Measurements from ENCODE around the gene SNX22.

SNX22 gene

DNA sequence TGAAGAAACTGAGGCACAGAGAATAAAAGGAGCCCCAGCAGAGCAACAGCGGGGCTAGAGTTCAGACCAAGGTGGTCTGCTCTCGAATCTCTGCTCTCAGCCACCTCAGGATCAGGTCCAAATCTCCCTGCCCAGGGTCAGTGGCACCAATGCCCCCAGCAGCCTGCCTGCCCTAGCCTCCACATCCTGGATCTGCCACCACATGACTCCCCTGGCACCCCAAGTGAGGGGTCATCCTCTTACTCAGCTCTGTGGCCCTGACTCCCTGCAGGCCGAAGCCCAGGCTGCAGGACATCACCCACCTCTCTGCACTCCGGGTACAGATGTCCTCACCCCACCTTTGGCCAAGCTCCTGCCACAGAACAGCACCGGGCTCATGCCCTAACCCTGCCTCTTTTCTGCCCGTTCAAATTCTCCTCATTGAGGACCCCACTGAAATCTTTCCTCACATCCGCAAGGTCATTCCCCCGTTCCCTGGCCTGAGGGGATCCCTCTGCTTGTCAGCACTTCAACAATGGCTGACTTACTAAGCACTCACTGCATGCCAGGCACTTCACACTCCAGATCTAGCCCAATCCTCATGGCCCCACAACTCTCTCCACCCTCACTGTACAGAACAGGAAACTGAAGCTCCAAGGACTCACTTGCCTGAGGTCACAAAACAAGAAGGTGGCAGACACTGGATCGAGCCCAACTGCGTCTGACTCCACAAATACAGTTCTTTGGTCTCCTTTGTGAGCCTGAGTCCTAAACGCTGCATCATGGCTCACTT lies 7.0 kb downstream of the SNX22 start:
- DNase-seq: no peak

DNA sequence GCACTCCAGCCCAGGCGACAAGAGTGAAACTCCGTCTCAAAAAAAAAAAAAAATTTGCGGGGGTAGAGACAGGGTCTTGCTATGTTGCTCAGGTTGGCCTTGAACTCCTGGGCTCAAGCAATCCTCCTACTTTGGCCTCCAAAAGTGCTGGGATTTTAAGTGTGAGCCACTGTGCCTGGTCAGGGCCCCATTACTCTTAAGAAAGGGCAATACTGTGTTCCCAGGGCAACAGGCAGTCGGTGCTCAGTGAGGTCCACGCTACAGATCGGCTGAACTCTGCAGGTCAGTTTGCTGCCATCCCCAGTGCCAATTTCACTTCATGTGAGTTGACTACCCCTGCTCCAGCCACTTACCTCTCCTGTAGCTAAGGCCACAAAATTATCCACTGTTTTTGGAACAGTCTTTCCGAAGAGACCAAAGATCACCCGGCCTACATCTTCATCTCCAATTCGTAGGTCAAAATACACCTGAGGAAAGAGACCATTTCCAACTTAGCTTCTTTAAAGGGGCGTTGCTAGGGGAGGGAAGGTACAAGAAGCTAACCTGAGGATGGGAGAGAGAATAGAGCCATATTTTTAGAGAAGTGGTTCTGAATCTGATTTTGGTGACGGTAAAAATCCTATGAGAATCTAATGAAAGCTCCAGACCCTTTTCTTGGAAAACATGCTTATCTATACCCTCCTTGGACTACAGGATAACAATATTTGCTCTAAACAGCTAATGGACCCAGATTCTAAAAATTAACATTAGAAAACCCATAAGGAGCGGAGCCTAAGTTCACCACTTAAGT lies 10.4 kb downstream of the SNX22 start:
- no peak for DNase-seq

DNA sequence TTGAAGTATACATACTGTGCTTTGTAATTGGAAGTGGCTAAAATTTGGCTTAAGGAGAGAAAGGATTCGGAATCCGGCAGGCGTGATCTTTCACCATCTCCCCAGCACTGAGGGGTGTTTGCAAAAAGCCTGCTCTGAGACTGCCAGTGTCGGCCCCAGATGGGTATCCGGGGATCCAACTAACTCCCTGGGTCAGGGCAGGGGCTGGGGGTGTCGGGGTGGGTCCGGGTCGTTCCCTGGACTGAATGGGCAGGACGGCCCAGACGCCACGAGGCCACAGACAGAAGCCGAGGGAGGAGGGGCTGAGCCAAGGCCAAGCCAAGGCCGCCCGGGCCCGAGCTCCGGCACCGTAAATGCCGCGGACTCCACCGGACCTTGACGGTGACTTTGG lies 10.9 kb downstream of the SNX22 start:
- no peak for DNase-seq

- DNase-seq: peak; percentile 94 to 99
Measured at GRCh38 chr15:64162869-64163658, 11.5 kb downstream of the SNX22 start, which contains the start of gene PPIB. PPIB (minus strand) TSS chr15:64163022; CDS start chr15:64162986, 36 bp downstream.

GRCh38 chr15:64163659-64164362 lies 12.3 kb downstream of the SNX22 start:
- DNase-seq: peak in 1 of 2 experiments; percentile 56

DNA sequence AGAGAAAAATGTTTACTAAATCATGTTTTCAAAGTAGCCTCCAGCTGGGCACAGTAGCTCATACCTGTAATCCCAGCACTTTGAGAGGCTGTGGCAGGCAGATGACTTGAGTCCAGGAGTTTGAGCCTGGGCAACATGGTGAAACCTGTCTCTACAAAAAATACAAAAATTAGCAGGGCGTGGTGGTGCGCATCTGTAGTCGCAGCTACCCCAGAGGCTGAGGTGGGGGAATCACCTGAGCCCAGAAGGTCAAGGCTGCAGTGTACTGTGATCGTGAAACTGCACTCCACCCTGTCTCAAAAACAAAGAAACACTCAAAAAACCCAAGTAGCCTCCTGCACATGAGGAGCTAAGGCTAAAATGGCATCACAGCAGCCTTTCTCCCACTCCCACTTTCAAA lies 12.9 kb downstream of the SNX22 start:
- no peak for DNase-seq

DNA sequence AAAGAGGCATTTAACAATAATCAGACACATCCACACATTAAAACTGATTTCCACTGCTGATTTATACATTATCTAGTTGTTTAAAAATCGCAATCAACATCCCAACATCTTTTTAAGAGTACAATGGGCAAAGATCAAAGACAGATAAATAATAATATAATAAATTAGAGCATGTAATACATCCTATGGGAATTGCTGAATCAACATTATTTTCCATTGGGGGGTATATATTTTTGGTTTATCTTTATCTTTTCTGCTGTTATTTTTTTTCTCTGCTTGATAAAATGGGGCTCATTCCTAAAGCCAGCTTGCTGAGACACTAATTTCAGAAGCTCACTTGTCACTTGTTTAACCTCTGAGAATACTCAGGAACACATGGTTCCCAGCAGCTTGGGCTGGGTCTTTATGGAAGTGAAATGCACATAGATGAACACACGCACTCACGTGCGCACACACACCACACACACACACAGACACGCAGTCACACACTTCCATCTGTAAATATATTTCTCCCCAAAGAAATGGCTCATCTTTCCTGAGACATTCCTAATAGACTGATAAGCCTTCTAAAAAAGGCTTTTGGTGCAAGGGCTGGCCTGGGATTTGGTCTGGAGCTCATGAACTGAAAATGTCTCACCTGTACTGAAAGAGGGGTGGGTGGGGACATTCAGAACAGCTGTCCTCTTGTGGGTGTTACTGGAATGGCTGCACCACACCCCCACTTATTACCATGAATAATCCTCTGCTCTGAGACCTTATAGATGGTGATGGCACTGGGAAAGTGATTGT lies 14.8 kb downstream of the SNX22 start:
- DNase-seq: no peak

- DNase-seq: no peak
Measured at GRCh38 chr15:64180235-64180824, 28.8 kb downstream of the SNX22 start.

DNA sequence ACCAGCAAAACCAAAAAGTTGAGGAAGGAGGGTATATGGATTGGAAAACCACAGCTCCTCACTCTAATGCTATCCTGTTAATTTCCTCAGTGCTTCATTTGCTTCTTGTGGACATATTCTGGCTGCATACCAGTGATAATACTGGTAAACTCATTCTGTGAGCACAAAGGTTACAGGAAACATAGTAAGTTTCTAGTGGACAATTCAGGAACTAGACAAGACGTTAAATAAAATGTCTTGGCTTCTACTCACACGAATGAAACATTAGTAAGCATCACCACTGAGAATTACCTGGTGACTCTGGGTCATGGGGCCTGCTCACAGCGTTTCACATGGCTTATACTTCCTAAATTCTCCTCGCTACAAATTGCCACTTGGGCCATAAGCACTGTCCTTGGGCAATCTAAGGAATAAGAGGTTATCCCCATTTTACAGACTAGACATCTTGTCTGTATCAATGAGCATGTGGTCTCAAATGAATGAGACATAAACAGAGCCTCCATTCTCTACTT lies 31.4 kb downstream of the SNX22 start:
- DNase-seq: no peak

- DNase-seq: no peak
Measured at GRCh38 chr15:64185146-64185911, 33.8 kb downstream of the SNX22 start.

- no peak for DNase-seq
Measured at GRCh38 chr15:64187396-64188191, 36.1 kb downstream of the SNX22 start.

- DNase-seq: peak; percentile 12 to 29
Measured at GRCh38 chr15:64191971-64192830, 40.7 kb downstream of the SNX22 start.

- DNase-seq: peak in 1 of 2 experiments; percentile 13
Measured at GRCh38 chr15:64193971-64194370, 42.4 kb downstream of the SNX22 start.

DNA sequence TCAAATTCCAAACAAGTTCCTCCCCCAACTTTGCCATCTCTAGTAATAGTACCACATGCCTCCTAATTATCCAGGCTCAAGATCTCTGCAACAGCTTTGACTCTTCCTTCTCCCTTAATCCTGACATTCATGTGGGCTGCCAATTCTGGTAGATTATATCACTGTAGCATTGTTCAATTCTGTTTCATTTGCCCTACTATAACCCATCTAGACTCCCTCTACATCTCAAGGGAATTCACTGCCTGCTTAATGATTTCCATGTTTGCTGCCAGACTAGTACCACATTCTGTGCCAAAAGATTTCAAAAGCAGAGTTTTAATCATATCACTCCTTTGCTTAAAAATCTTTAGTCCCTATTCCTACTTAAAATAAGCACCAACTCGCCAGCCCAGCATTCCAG lies 45.9 kb downstream of the SNX22 start:
- no peak for DNase-seq

GRCh38 chr15:64205202-64205601 lies 53.7 kb downstream of the SNX22 start:
- DNase-seq: no peak

All from NCI-H526 (cell line).